HCT116 (cell line): ENCODE data around the gene ADARB2. TPM values are rescaled to one million over a fixed set of nuclear protein-coding genes. Genes with fewer than 3 reads are reported as not detected.

Experiments used
- ATAC-seq: fragments of 200-7000 bp; cut with Tn5 transposase; 2 replicates; pipeline ENCODE4 v1.9.1; 2020; ENCODE audit warnings: mild to moderate bottlenecking, moderate library complexity
- BruUV-seq: library from RNA; stranded (reverse); fragments of 400-500 nt; replicated peaks from 2 replicates; lab custom pipeline; 2021; lab: Mats Ljungman, UMichigan
- CTCF ChIA-PET: fragments of 300-600 bp; sonication (Branson Sonifier 250); formaldehyde crosslinking; loops from one replicate; lab custom pipeline; 2021; ENCODE audit warnings: antibody characterized with exemption; lab: Charles Lee
- POLR2A ChIA-PET: fragments of 300-600, 350-600 bp; sonication (Branson Sonifier 250); formaldehyde crosslinking; loops from one replicate; lab custom pipeline; 2021; ENCODE audit warnings: antibody characterized with exemption; lab: Charles Lee
- RAD21 ChIA-PET, 2 experiments: fragments of 300-600 bp; sonication (Branson Sonifier 250); formaldehyde crosslinking; loops; one replicate each; lab custom pipeline; 2023; ENCODE audit warnings: low total read pairs in 2 of 2; ENCODE audit not compliant: uncharacterized antibody in 2 of 2, unreplicated experiment in 2 of 2, low non-redundant PET in 1 of 2; lab: Charles Lee
- DNase-seq: peaks from one replicate; pipeline ENCODE4 v3.0.0-alpha.2; 2010; ENCODE audit warnings: low read depth, low spot score
- H2AFZ ChIP-seq: fragments of 200-600 bp; shearing (Covaris generic), sonication (generic); 2 replicates; pipeline ENCODE4 v1.6.1; 2017; ENCODE audit warnings: low read depth, mixed run types, mixed read lengths, antibody characterized with exemption, low read length; ENCODE audit not compliant: poor library complexity, severe bottlenecking
- H3K27ac ChIP-seq: 2 replicates; pipeline ENCODE4 v1.5.1; 2012; ENCODE audit warnings: low read depth, low read length
- H3K27me3 ChIP-seq: fragments of 200-600 bp; sonication (generic); 2 replicates; pipeline ENCODE4 v1.6.1; 2016; ENCODE audit warnings: mixed run types, low read length, mixed read lengths; ENCODE audit not compliant: insufficient read depth
- H3K36me3 ChIP-seq, 2 experiments: fragments of 200-500 bp in 1 of 2; fragments of 200-600 bp in 1 of 2; sonication (Bioruptor generic) in 1 of 2; sonication (generic) in 1 of 2; 2 replicates each; pipeline versions ENCODE4 v1.5.1 to v1.6.1; 2014 to 2016; ENCODE audit warnings: low read length in 2 of 2, inconsistent platforms in 1 of 2, mixed read lengths in 1 of 2, mixed run types in 1 of 2; ENCODE audit not compliant: insufficient read depth in 2 of 2, control insufficient read depth in 1 of 2
- H3K4me1 ChIP-seq, 2 experiments: fragments of 200-600 bp in 1 of 2; sonication (generic) in 1 of 2; 2 replicates each; pipeline versions ENCODE4 v1.5.1 to v1.6.1; 2012 to 2017; ENCODE audit warnings: low read length in 2 of 2, inconsistent platforms in 1 of 2, mild to moderate bottlenecking in 1 of 2, mixed read lengths in 1 of 2, mixed run types in 1 of 2, moderate library complexity in 1 of 2; ENCODE audit not compliant: insufficient read depth in 2 of 2, control insufficient read depth in 1 of 2
- H3K4me2 ChIP-seq: fragments of 200-600 bp; sonication (generic); 2 replicates; pipeline ENCODE4 v1.6.1; 2017; ENCODE audit warnings: mixed run types, low read length, mixed read lengths
- H3K4me3 ChIP-seq, 2 experiments: fragments of 200-600 bp in 1 of 2; sonication (generic) in 1 of 2; replicated peaks in 1 of 2; 2 replicates each; pipeline ENCODE4 v1.5.1; 2011 to 2016; ENCODE audit warnings: low read length in 2 of 2, control low read depth in 1 of 2, low read depth in 1 of 2, mild to moderate bottlenecking in 1 of 2, mixed read lengths in 1 of 2, mixed run types in 1 of 2
- H3K79me2 ChIP-seq: fragments of 200-600 bp; sonication (generic); 2 replicates; pipeline ENCODE4 v1.6.1; 2017; ENCODE audit warnings: mild to moderate bottlenecking, mixed run types, low read length, moderate library complexity, mixed read lengths; ENCODE audit not compliant: insufficient read depth
- H3K9ac ChIP-seq: fragments of 200-600 bp; sonication (generic); 2 replicates; pipeline ENCODE4 v1.6.1; 2016; ENCODE audit warnings: low read length, mixed read lengths
- H3K9me2 ChIP-seq: fragments of 200-600 bp; sonication (generic), shearing (Covaris generic); 2 replicates; pipeline ENCODE4 v1.6.1; 2017; ENCODE audit warnings: mixed run types, mild to moderate bottlenecking, moderate library complexity; ENCODE audit not compliant: insufficient read depth
- H3K9me3 ChIP-seq, 2 experiments: fragments of 200-500 bp in 1 of 2; fragments of 200-600 bp in 1 of 2; sonication (Bioruptor generic) in 1 of 2; sonication (generic) in 1 of 2; 2 replicates each; pipeline ENCODE4 v1.6.1; 2014 to 2017; ENCODE audit warnings: low read length in 2 of 2, mixed read lengths in 2 of 2, inconsistent platforms in 1 of 2, low read depth in 1 of 2, mild to moderate bottlenecking in 1 of 2, mixed run types in 1 of 2, moderate library complexity in 1 of 2; ENCODE audit not compliant: control insufficient read depth in 1 of 2, insufficient read depth in 1 of 2
- H4K20me1 ChIP-seq: fragments of 200-600 bp; sonication (generic), shearing (Covaris generic); 2 replicates; pipeline ENCODE4 v1.6.1; 2017; ENCODE audit warnings: mixed run types, mild to moderate bottlenecking, moderate library complexity; ENCODE audit not compliant: insufficient read depth
- ATF3 ChIP-seq: IDR thresholded peaks from 2 replicates; pipeline ENCODE4 v1.6.1; 2012
- CBX3 ChIP-seq: IDR thresholded peaks from 2 replicates; pipeline ENCODE4 v1.6.1; 2012; ENCODE audit warnings: low read depth
- CEBPB ChIP-seq: IDR thresholded peaks from 2 replicates; pipeline ENCODE4 v1.6.1; 2012; ENCODE audit warnings: low read depth
- CTCF ChIP-seq, 3 experiments: fragments of 200-600 bp in 1 of 3; sonication (generic) in 1 of 3; IDR thresholded peaks in 2 of 3; conservative IDR thresholded peaks in 1 of 3; 2 replicates each; pipeline ENCODE4 v1.5.1; 2012 to 2017; ENCODE audit warnings: low read depth in 2 of 3, low read length in 2 of 3, antibody characterized with exemption in 1 of 3, borderline replicate concordance in 1 of 3, control low read depth in 1 of 3, mild to moderate bottlenecking in 1 of 3, mixed read lengths in 1 of 3, mixed run types in 1 of 3, moderate library complexity in 1 of 3; ENCODE audit not compliant: insufficient read depth in 1 of 3
- ELF1 ChIP-seq: IDR thresholded peaks from 2 replicates; pipeline ENCODE4 v1.6.1; 2012; ENCODE audit warnings: low read depth, borderline replicate concordance
- EZH2 ChIP-seq: fragments of 200-600 bp; sonication (generic); IDR thresholded peaks from 2 replicates; pipeline ENCODE4 v1.6.1; 2017; ENCODE audit warnings: antibody characterized with exemption, mixed run types
- MAX ChIP-seq: IDR thresholded peaks from 2 replicates; pipeline ENCODE4 v1.6.1; 2012
- POLR2A ChIP-seq: IDR thresholded peaks from 2 replicates; pipeline ENCODE4 v1.7.0; 2011; ENCODE audit warnings: borderline replicate concordance; ENCODE audit not compliant: insufficient read depth, insufficient read length; ENCODE audit errors: extremely low read depth
- POLR2AphosphoS5 ChIP-seq: IDR thresholded peaks from 2 replicates; pipeline ENCODE4 v1.6.1; 2011; ENCODE audit warnings: mild to moderate bottlenecking, low read depth, low read length, moderate library complexity
- RAD21 ChIP-seq: IDR thresholded peaks from 2 replicates; pipeline ENCODE4 v1.6.1; 2012; ENCODE audit warnings: low read depth, mild to moderate bottlenecking
- REST ChIP-seq: IDR thresholded peaks from 2 replicates; pipeline ENCODE4 v1.6.1; 2012; ENCODE audit warnings: low read depth
- SIN3A ChIP-seq: IDR thresholded peaks from 2 replicates; pipeline ENCODE4 v1.6.1; 2012; ENCODE audit warnings: low read depth
- SP1 ChIP-seq: IDR thresholded peaks from 2 replicates; pipeline ENCODE4 v1.6.1; 2012; ENCODE audit warnings: low read depth
- TCF7L2 ChIP-seq: IDR thresholded peaks from 2 replicates; pipeline ENCODE4 v1.7.0; 2011; ENCODE audit warnings: borderline replicate concordance, inconsistent platforms; ENCODE audit not compliant: insufficient read depth, insufficient read length; ENCODE audit errors: extremely low read depth
- YY1 ChIP-seq: IDR thresholded peaks from 2 replicates; pipeline ENCODE4 v1.6.1; 2011; ENCODE audit warnings: low read length, low read depth, moderate library complexity, mild to moderate bottlenecking; ENCODE audit not compliant: insufficient replicate concordance; ENCODE audit errors: extremely low read depth
- ZBTB33 ChIP-seq: IDR thresholded peaks from 2 replicates; pipeline ENCODE4 v1.6.1; 2011; ENCODE audit warnings: mild to moderate bottlenecking, low read length, moderate library complexity; ENCODE audit not compliant: insufficient replicate concordance; ENCODE audit errors: extremely low read depth
- ZFX ChIP-seq: fragments of 450-650 bp; IDR thresholded peaks from 2 replicates; pipeline ENCODE4 v1.6.1; 2017
- ZNF274 ChIP-seq: fragments of 200-500 bp; sonication (Bioruptor generic); IDR thresholded peaks from 2 replicates; pipeline ENCODE4 v1.6.1; 2014; ENCODE audit warnings: mild to moderate bottlenecking, low read depth, low read length, inconsistent platforms
- intact Hi-C: fragments of 100-400 bp; cut with micrococcal nuclease; formaldehyde crosslinking; loops from 2 replicates; pipeline ENCODE4 v1.10.0; 2022
- total RNA-seq: library from RNA; stranded (reverse); gene quantifications from one replicate; pipeline ENCODE4 v1.2.1, GENCODE V29; 2021; ENCODE audit not compliant: unreplicated experiment

Gene ADARB2
- total RNA-seq, 1 experiment from 2014 or later, result not detected

- Histone ChIP-seq H2AFZ (no peak overlapping the region), H3K4me3 (no peak overlapping the region), H3K4me2 (no peak overlapping the region), H3K27me3 (peaks cover 14% of the 10 kb centered on the region), H3K36me3 (no peaks in the 10 kb centered on the region), H3K27ac (no peak overlapping the region), H4K20me1 (no peaks in the 10 kb centered on the region), H3K9ac (no peak overlapping the region), H3K4me1 (no peaks in the 10 kb centered on the region), H3K9me3 (no peaks in the 10 kb centered on the region), H3K79me2 (no peaks in the 10 kb centered on the region), H3K9me2 (no peaks in the 10 kb centered on the region)
- RAD21 ChIA-PET, result no interaction called here
- no TSS peak for BruUV-seq
- no peak for ATAC-seq
- POLR2A ChIA-PET, result no interaction called here
- TF ChIP-seq YY1, result no peak
- TF ChIP-seq REST, result no peak
- TF ChIP-seq POLR2AphosphoS5, result no peak
- TF ChIP-seq ZBTB33, result no peak
- TF ChIP-seq CBX3, result no peak
- no peak for TF ChIP-seq ELF1
- TF ChIP-seq CEBPB, result no peak
- no peak for TF ChIP-seq RAD21
- no peak for TF ChIP-seq ZFX
- no peak for TF ChIP-seq POLR2A
- TF ChIP-seq EZH2, result no peak
- no peak for TF ChIP-seq CTCF (IDR thresholded peaks at IDR 0.05 in 2 of 3, conservative IDR thresholded peaks at IDR 0.05 in 1 of 3; ENCODE audit: borderline replicate concordance in 1 of 3, insufficient read depth in 1 of 3, low read depth in 2 of 3, low read length in 2 of 3)
- no peak for TF ChIP-seq ZNF274
- TF ChIP-seq MAX, result no peak
- no peak for TF ChIP-seq SIN3A
- TF ChIP-seq TCF7L2, result no peak
- TF ChIP-seq ATF3, result no peak
- no peak for TF ChIP-seq SP1
- no peak for DNase-seq
- intact Hi-C loops, result no loop called here
- CTCF ChIA-PET, result no interaction called here
Measured at GRCh38 chr10:1171182-1171581, 566.1 kb downstream of the ADARB2 start.
